GM21619 (cell line): ENCODE results near the gene HECTD1.
A peak's percentile ranks its signal among the peaks of the same experiment; 100 is the strongest.
"Not testable (repeated sequence)": the region's sequence is repeated elsewhere in the genome, so short reads cannot be mapped to it uniquely, and the experiment has no call there.

ENCODE experiments used
- ATAC-seq: cut with Tn5 transposase; IDR thresholded peaks from one replicate; pipeline ENCODE4 v1.9.1; 2021; ENCODE audit not compliant: unreplicated experiment

The HECTD1 gene

GRCh38 chr14:31207755-31208545 lies at the start of gene HECTD1:
Gene HECTD1 (minus strand): TSS chr14:31207793. CDS start chr14:31205936, 1,857 bp downstream.
- ATAC-seq, result peak; percentile 62

GRCh38 chr14:31257244-31257553 lies 49.6 kb upstream of the HECTD1 start:
- no peak for ATAC-seq

- no peak for ATAC-seq
Measured at GRCh38 chr14:31256534-31257243, 49.1 kb upstream of the HECTD1 start.

GRCh38 chr14:31255918-31256317 lies 48.3 kb upstream of the HECTD1 start:
- ATAC-seq, result not testable (repeated sequence)

DNA sequence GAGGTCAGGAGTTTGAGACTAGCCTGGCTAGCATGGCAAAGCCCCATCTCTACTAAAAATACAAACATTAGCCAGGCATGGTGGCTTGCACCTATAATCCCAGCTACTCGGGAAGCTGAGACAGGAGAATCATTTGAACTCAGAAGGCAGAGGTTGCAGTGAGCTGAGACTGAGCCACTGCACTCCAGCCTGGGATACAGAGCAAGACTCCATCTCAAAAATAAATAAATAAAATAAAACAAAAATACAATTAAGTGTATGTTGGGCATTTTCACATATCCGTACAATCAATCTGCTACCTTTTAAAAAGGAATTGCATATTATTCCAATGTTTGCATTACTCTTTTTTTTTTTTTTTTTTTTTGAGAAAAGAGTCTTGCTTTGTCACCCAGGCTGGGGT lies 47.7 kb upstream of the HECTD1 start:
- no peak for ATAC-seq

- ATAC-seq, result no peak
Measured at GRCh38 chr14:31253746-31254471, 46.3 kb upstream of the HECTD1 start.

DNA sequence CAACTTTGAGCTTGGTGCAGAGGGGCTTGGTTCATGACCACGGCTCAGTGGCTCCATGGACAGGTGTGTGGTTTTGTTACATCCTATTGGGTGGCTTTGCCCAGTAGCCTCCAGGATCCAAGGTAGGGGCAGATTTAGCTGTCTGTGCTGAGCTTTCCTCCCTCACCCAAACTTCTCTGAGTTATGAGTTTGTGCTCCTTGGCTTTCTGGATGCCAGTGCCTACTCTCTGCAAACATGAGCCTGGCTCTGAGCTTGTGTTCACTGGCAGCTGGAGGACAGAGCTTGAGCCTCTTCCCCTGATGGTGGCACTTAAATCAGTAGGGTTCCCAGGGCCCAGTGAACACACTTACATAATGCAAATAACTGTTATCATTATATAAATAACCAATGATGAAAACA lies 45.3 kb upstream of the HECTD1 start:
- ATAC-seq, result no peak

GRCh38 chr14:31251028-31251958 lies 43.7 kb upstream of the HECTD1 start:
- ATAC-seq, result no peak

DNA sequence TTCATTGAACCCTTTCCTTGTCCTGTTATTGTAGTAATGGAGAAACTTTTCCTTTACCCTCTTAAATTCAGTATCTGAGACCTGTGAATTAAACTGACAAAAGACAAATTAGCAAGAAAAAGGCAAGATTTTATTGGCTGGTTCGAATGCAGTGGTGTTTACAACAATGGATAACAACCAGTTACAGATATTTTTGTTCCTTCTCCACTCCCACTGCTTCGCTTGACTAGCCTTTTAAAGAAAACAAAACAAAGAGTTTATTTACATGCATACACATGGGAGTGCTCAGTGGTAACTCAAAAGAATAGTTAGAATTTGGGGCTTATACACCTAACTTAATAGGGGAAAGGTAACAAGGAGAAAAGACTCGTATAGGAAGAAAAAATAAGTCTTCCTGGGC lies 37.0 kb upstream of the HECTD1 start:
- no peak for ATAC-seq

- ATAC-seq, result no peak
Measured at GRCh38 chr14:31243860-31244259, 36.3 kb upstream of the HECTD1 start.

DNA sequence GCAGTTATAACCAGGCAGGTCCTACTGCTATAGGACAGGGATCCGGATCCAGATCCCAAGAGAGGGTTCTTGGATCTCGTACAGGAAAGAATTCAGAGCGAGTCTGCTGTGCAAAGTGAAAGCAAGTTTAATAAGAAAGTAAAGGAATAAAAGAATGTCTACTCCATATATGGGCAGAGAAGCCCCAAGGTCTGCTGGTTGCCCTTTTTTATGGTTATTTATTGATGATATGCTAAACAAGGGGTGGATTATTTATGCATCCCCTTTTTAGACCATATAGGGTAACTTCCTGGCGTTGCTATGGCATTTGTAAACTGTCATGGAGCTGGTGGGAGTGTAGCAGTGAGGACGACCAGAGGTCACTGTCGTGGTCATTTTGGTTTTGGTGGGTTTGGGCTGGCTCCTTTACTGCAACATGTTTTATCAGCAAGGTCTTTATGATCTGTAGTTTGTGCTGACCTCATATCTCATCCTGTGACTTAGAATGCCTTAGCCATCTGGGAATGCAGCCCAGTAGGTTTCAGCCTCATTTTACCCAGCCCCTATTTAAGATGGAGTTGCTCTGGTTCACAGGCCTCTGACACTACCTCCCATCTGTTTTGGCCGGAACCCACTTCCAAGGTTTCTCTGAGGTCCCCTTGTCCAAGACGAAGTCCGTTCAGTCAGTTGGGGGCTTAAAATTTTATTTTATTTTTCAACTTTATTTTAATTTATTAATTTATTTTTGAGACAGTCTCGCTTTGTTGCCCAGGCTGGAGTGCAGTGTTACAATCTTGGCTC lies 34.8 kb upstream of the HECTD1 start:
- not testable (repeated sequence) for ATAC-seq

DNA sequence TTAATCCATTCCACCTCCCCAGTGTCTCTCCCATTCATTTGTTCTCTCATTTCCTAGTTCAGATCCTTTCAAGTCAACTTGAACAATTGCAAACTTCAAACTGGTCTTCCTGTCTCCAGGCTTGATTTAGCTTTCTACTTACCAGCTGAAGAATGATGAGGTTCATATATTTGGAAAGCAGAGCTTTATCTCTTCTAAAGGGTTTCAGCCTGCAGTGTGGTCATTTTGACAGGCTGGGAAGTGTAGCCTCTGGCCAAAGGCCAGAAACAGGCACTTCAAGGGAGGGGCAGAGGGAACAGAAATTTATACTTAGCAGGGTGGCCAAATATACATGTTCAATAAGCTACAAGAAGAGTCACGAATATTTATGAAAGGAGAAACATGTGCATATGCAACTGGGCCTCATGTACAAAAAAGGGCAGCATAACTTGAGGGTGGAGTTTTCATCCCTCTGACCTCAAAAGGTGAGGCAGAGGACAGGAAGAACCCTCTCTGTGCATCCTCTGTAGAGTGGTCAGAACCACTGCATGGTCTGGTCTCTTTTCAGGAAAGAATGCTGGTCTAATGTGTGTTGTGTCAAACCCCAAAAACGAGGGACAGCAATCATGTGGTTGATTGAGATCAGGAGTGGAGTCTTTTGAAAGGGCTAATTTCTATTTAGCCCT lies 34.0 kb upstream of the HECTD1 start:
- ATAC-seq, result no peak

GRCh38 chr14:31239741-31240140 lies 32.1 kb upstream of the HECTD1 start:
- ATAC-seq, result no peak

GRCh38 chr14:31235462-31235861 lies 27.9 kb upstream of the HECTD1 start:
- no peak for ATAC-seq

DNA sequence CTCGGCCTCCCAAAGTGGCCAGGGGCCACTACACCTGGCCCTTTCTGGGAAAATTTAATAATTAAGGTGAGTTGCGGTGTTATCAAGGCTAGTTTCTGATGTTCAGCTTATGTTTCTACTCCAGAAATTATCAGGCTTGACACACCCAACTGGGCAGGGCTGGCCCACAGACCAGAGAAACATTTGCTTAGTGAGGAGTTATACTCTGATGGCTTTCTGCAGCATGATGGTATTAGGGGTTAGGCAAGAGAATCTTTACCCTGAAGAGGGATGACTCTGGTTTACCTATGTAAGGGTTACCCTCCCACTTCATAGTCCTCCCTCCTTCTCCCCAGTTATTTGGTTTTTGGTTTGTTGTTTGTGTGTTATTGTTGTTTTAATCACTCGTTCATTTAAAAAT lies 24.5 kb upstream of the HECTD1 start:
- ATAC-seq, result no peak

GRCh38 chr14:31231272-31231671 lies 23.7 kb upstream of the HECTD1 start:
- not testable (repeated sequence) for ATAC-seq

DNA sequence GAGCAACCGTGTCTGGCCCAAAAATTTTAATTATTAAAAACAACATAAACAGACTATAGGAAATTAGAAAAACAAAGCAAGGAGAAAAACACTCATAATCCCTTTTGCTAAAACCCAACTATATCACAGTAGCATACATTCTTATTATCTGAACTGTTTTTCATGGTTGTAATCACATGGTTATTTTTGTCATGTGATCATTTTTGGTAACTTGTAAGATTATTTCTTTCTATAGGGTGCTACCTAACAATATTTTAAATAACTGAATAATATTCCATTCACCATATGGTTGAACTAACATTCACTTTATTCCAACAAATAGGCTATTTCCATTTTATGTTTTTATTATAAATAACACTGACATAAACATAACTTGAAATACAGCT lies 23.0 kb upstream of the HECTD1 start:
- no peak for ATAC-seq

DNA sequence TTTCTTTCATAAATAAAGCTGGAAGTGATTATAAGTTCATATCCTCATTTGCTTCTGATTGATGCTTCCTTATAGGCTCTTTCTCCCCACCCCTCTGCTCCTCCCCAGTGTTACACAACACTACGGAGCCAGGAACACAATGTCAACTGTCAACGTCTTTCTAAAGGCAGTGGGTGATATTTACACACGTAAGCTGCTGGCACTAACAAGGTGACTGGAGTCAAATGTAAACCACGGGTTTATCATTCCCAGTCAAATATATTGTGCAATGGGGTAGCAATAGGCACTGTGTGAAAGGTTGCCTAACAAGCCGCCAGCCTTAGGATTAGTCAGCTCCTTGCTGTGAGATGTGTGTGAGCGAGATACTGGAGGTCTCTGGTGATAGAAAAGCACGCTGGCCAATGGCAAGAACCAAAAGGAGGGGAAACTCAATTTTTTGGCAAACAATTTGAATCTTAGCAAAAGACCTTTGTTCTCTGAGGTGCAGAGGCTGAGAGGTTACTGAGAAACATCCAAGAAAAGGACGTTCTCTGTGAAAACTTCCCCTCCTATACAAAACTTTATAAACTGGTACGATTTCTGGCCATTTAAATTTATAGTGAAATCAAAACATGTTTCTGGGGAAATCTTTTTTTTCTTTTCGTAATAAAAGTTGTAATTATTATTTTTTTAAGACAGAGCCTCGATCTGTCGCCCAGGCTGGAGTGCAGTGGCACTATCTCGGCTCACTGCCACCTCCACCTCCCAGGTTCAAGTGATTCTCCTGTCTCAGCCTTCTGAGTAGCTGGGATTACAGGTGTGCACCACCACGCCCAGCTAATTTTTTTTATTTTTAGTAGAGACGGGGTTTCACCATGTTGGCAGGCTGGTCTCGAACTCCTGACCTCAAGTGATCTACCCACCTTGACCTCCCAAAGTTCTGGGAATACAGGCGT lies 22.3 kb upstream of the HECTD1 start:
- no peak for ATAC-seq
